Cardiac muscle cell (in vitro differentiated cells and primary cell): ENCODE results near the gene CTCFL. TPM values are rescaled to one million over a fixed set of nuclear protein-coding genes. Genes with fewer than 3 reads are reported as not detected.
A peak's percentile ranks its signal among the peaks of the same experiment; 100 is the strongest.

ENCODE experiments used
- DNase-seq, 2 donors: peaks; one replicate each; pipeline versions ENCODE4 v3.0.0 to v3.0.0-alpha.2; 2010 to 2017; ENCODE audit warnings: low read depth in 1 of 2, low spot score in 1 of 2
- H3K27ac ChIP-seq: fragments of 200-600 bp; sonication (generic); 2 replicates; pipeline ENCODE4 v1.5.1; 2016
- H3K27me3 ChIP-seq: fragments of 200-600 bp; sonication (generic); 2 replicates; pipeline ENCODE4 v1.6.0; 2016; ENCODE audit warnings: control low read depth
- H3K36me3 ChIP-seq: fragments of 200-600 bp; sonication (generic); 2 replicates; pipeline ENCODE4 v1.5.1; 2016; ENCODE audit warnings: control low read depth
- H3K4me1 ChIP-seq: fragments of 200-600 bp; sonication (generic); 2 replicates; pipeline ENCODE4 v1.8.1; 2017; ENCODE audit warnings: low read depth, mild to moderate bottlenecking, mixed run types
- H3K4me3 ChIP-seq: fragments of 200-600 bp; sonication (generic); 2 replicates; pipeline ENCODE4 v1.5.1; 2016; ENCODE audit warnings: mild to moderate bottlenecking
- H3K9me3 ChIP-seq: fragments of 200-600 bp; sonication (generic); 2 replicates; pipeline ENCODE4 v1.5.1; 2017; ENCODE audit warnings: low read depth, mild to moderate bottlenecking, control low read depth
- CTCF ChIP-seq: IDR thresholded peaks from 2 replicates; pipeline ENCODE4 v1.5.1; 2012; ENCODE audit warnings: low read depth, mild to moderate bottlenecking, low read length
- polyA plus RNA-seq: library from polyadenylated mRNA; unstranded; fragments of >200 nt; fragmentation: Nextera tagmentation; extraction: Ambion mirVana; gene quantifications from 2 replicates; pipeline ENCODE4 v1.2.1, GENCODE V29; 2016
- total RNA-seq: library from RNA; depleted of rRNA; stranded (reverse); fragments of >200 nt; gene quantifications from 2 replicates; pipeline ENCODE4 v1.2.3, GENCODE V29; 2016

Gene CTCFL
- total and polyA plus RNA-seq, 2 experiments from 2014 or later = 0.09 TPM; not detected in 1

GRCh38 chr20:57480444-57481160 lies 44.3 kb downstream of the CTCFL start:
- Histone ChIP-seq H3K36me3 (no peaks in the 10 kb centered on the region), H3K27ac (peak overlapping the region; percentile 99), H3K4me1 (peaks cover 47% of the 10 kb centered on the region), H3K9me3 (no peaks in the 10 kb centered on the region), H3K4me3 (no peak overlapping the region), H3K27me3 (no peaks in the 10 kb centered on the region)
- DNase-seq = peak in 1 of 2 donors; percentile 62
- TF ChIP-seq CTCF = no peak

DNA sequence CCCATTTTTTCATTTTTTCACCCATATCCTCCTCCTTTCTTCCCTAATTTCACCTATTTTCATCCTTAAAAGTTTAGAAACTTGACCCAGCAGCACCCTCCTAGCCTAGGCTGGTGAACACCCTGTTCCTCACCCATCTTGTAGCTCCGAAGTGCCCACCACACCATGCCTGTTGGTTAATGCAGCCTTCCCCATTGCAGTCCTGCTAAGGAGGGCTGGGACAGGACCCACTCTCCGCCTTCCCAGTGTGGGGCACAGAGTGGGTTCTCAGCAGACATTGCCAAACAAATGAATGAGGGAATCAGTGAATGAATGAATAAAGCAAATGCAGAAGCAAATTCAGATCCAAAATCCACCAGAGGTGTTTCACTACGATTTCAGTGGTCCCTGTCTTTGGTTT lies 45.7 kb downstream of the CTCFL start:
- H3K4me3 ChIP-seq = no peak overlapping the region
- no peak for DNase-seq
- H3K4me1 ChIP-seq = peaks cover 48% of the 10 kb centered on the region
- H3K36me3 ChIP-seq = no peaks in the 10 kb centered on the region
- TF ChIP-seq CTCF = no peak
- H3K9me3 ChIP-seq = no peaks in the 10 kb centered on the region
- no peaks in the 10 kb centered on the region for H3K27me3 ChIP-seq
- peak overlapping the region; percentile 99 for H3K27ac ChIP-seq

GRCh38 chr20:57478176-57478575 lies 46.8 kb downstream of the CTCFL start:
- no peak for DNase-seq
- Histone ChIP-seq H3K9me3 (no peaks in the 10 kb centered on the region), H3K4me1 (peaks cover 56% of the 10 kb centered on the region), H3K4me3 (no peak overlapping the region), H3K27me3 (no peaks in the 10 kb centered on the region), H3K27ac (peak overlapping the region; percentile 76), H3K36me3 (no peaks in the 10 kb centered on the region)
- no peak for TF ChIP-seq CTCF

GRCh38 chr20:57476641-57477461 lies 48.1 kb downstream of the CTCFL start:
- no peaks in the 10 kb centered on the region for H3K9me3 ChIP-seq
- H3K27me3 ChIP-seq = no peaks in the 10 kb centered on the region
- peak overlapping the region; percentile 88 for H3K27ac ChIP-seq
- no peak for DNase-seq
- no peak overlapping the region for H3K4me3 ChIP-seq
- no peaks in the 10 kb centered on the region for H3K36me3 ChIP-seq
- TF ChIP-seq CTCF = no peak
- peaks cover 58% of the 10 kb centered on the region for H3K4me1 ChIP-seq

GRCh38 chr20:57476084-57476526 lies 48.8 kb downstream of the CTCFL start:
- no peak for DNase-seq
- no peaks in the 10 kb centered on the region for H3K27me3 ChIP-seq

More at GRCh38 chr20:57476084-57476526, 48.8 kb downstream of the CTCFL start:
- Histone ChIP-seq H3K4me3 (no peak overlapping the region), H3K36me3 (no peaks in the 10 kb centered on the region), H3K27ac (peak overlapping the region; percentile 88), H3K9me3 (no peaks in the 10 kb centered on the region), H3K4me1 (peaks cover 58% of the 10 kb centered on the region)
- TF ChIP-seq CTCF = no peak
